Mucosa of descending colon (tissue), 3 donors: Measurements from ENCODE around the gene NEK6. TPM values are rescaled to one million over a fixed set of nuclear protein-coding genes. Genes with fewer than 3 reads are reported as not detected.

ENCODE experiments used
- ATAC-seq: fragments of 200-7000 bp; cut with Tn5 transposase; one replicate; pipeline ENCODE4 v1.9.1; 2020; ENCODE audit warnings: mild to moderate bottlenecking, moderate library complexity
- DNase-seq, 3 donors: peaks; one replicate each; pipeline ENCODE4 v3.0.0-alpha.2; 2020
- H3K36me3 ChIP-seq: fragments of 200-600 bp; one replicate; pipeline ENCODE4 v1.8.0; 2021; ENCODE audit warnings: low read depth, mild to moderate bottlenecking
- H3K4me1 ChIP-seq: fragments of 200-600 bp; one replicate; pipeline ENCODE4 v1.8.0; 2021; ENCODE audit warnings: low read depth, mild to moderate bottlenecking
- H3K4me3 ChIP-seq: fragments of 200-600 bp; one replicate; pipeline ENCODE4 v1.8.0; 2021; ENCODE audit warnings: mild to moderate bottlenecking
- H3K9me3 ChIP-seq: fragments of 200-600 bp; one replicate; pipeline ENCODE4 v1.8.0; 2021; ENCODE audit warnings: mild to moderate bottlenecking
- CTCF ChIP-seq: fragments of 200-600 bp; IDR thresholded peaks from one replicate; pipeline ENCODE4 v1.8.0; 2022; ENCODE audit warnings: antibody characterized with exemption, mild to moderate bottlenecking
- intact Hi-C, 2 donors: fragments of 100-400 bp; cut with DNase I in 1 of 2; cut with micrococcal nuclease in 1 of 2; formaldehyde crosslinking; loops; one replicate each; pipeline versions ENCODE4 v1.11.0 to v1.11.1; 2022; cut with DNase I, micrococcal nuclease
- total RNA-seq, 3 donors: library from RNA; stranded (reverse); fragmentation: NEBNext Ultra II Directional in 2 of 3; extraction: Animal tissue kit (Norgen Biotek cat#: 25700) in 2 of 3; gene quantifications; one replicate each; pipeline versions ENCODE4 v1.2.1 to v1.2.4, GENCODE V29; 2021 to 2023
- donor health status: DM: no; HTN: no; CAD: no; lungs with moderate emphysema.
- donor health status: DM: no; HTN: no; CAD: no.
- donor health status: DM: no; HTN: yes; CAD: no.

NEK6 gene
- total RNA-seq, 3 donors from 2014 or later, result 41.1 to 65.0 (median 51.8) TPM

- DNase-seq (no peak), ATAC-seq (no peak)
- no peak overlapping the region for H3K4me3 ChIP-seq
- no peaks in the 10 kb centered on the region for H3K9me3 ChIP-seq
- TF ChIP-seq CTCF, result no peak
- H3K4me1 ChIP-seq, result no peaks in the 10 kb centered on the region
- intact Hi-C loops, result loop anchor here in 1 of 2 donors (5.0 kb wide), 1 partner anchor 196 kb away; no protein-coding TSS in a partner anchor
- no peaks in the 10 kb centered on the region for H3K36me3 ChIP-seq
These were observed 65.1 kb downstream of the NEK6 start for GRCh38 chr9:124322618-124323432.

DNA sequence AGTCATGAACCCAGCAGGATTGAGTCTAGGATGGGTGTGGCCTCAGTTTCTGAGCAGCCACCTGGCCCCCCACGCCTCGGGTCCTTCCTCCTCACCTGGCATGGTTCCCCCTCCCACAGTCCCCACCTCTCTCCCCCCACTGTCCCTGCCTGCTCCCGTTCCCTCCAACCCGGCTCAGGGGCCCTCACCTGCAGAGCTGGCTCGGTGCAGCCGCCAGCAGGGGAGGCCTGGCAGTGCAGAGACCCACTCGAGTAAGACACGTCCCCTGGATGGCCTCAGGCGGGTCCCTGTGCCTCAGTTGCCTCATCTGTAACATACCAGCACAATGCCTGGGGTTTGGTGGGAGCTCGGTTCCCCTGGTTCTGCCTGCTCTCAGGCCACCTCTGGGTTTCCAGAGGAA, 66.2 kb downstream of the NEK6 start:
- H3K36me3 ChIP-seq, result no peaks in the 10 kb centered on the region
- intact Hi-C loops, result loop anchor here in 1 of 2 donors (5.0 kb wide), 1 partner anchor 197 kb away; no protein-coding TSS in a partner anchor
- no peak for TF ChIP-seq CTCF

GRCh38 chr9:124325816-124326215, 68.1 kb downstream of the NEK6 start:
- ATAC-seq, result no peak

More for the DNA sequence above, 66.2 kb downstream of the NEK6 start:
- ATAC-seq, result no peak
- DNase-seq, result no peak
- Histone ChIP-seq H3K9me3 (no peaks in the 10 kb centered on the region), H3K4me1 (no peaks in the 10 kb centered on the region), H3K4me3 (no peak overlapping the region)

GRCh38 chr9:124326378-124326777, 68.6 kb downstream of the NEK6 start:
- no peak for TF ChIP-seq CTCF
- H3K9me3 ChIP-seq, result no peaks in the 10 kb centered on the region
- no peaks in the 10 kb centered on the region for H3K4me1 ChIP-seq
- intact Hi-C loops, result no loop called here
- ATAC-seq (no peak), DNase-seq (no peak)
- H3K4me3 ChIP-seq, result no peak overlapping the region
- H3K36me3 ChIP-seq, result no peaks in the 10 kb centered on the region

More at GRCh38 chr9:124325816-124326215, 68.1 kb downstream of the NEK6 start:
- Histone ChIP-seq H3K36me3 (no peaks in the 10 kb centered on the region), H3K9me3 (no peaks in the 10 kb centered on the region), H3K4me3 (no peak overlapping the region), H3K4me1 (no peaks in the 10 kb centered on the region)
- TF ChIP-seq CTCF, result no peak
- intact Hi-C loops, result no loop called here
- DNase-seq, result no peak

DNA sequence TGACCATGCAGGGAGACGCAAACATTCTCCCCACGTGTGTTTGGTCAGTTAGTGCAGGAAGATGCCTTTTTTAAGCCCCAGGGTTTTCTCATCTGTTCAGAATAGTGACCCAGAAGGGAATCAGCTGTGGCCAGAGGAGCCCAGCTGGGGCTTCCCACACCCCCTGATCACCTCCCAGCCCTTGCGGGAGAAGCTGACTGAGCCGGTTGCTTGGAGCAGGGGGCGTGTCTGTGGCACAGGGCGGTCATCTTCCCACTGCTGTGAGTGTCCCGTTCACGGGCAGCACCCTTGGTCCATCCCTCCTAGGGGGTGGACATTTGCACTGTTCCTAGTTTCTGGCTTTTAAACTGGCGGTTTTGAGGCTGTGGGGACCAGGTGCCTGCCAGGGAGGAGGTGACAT, 69.7 kb downstream of the NEK6 start:
- no peaks in the 10 kb centered on the region for H3K36me3 ChIP-seq
- no peak for TF ChIP-seq CTCF
- intact Hi-C loops, result no loop called here

More for the DNA sequence above, 69.7 kb downstream of the NEK6 start:
- H3K9me3 ChIP-seq, result no peaks in the 10 kb centered on the region
- H3K4me3 ChIP-seq, result no peak overlapping the region
- ATAC-seq, result no peak
- no peaks in the 10 kb centered on the region for H3K4me1 ChIP-seq
- DNase-seq, result peak in 1 of 3 donors; percentile 27
